ENCODE results near the gene FXYD4.

GRCh38 chr10:43390333-43390732 is 18.9 kb downstream of the FXYD4 start:
- TF ChIP-seq EZH2 (IDR thresholded peaks at IDR 0.05; ENCODE audit: insufficient read depth, poor library complexity, severe bottlenecking) (no peak), EZH2phosphoT487 (IDR thresholded peaks at IDR 0.05; ENCODE audit: insufficient read depth, low read depth) (no peak)

Data from GM23248 (cell line).